ENCODE results near the gene RHNO1. TPM values are rescaled to one million over a fixed set of nuclear protein-coding genes. Genes with fewer than 3 reads are reported as not detected.

The RHNO1 gene
- total and polyA plus RNA-seq, 7 donors = 6.1 to 21.6 (median 9.6) TPM

- Histone ChIP-seq H3K4me1 (peaks cover 0 to 5% (median 0%) of the 10 kb centered on the region in 4 donors), H3K27ac (no peak overlapping the region), H3K36me3 (no peaks in the 10 kb centered on the region), H3K9me3 (no peaks in the 10 kb centered on the region), H3K4me3 (no peak overlapping the region), H3K27me3 (no peaks in the 10 kb centered on the region)
- WGBS, 2 donors = 89 to 95% methylated on average over 3 of the region's 3 CpGs
- intact Hi-C loops (cut with DNase I) = no loop called here
- TF ChIP-seq CTCF (IDR thresholded peaks at IDR 0.05) (no peak), POLR2AphosphoS5 (IDR thresholded peaks at IDR 0.05) (no peak), EP300 (IDR thresholded peaks at IDR 0.05) (no peak), POLR2A (IDR thresholded peaks at IDR 0.05) (no peak)
- no peak for DNase-seq
Observed at GRCh38 chr12:2856051-2856450, 21.0 kb upstream of the RHNO1 start.

GRCh38 chr12:2857021-2857431, 20.0 kb upstream of the RHNO1 start, which contains the start of gene TEX52:
TEX52 (minus strand) TSS chr12:2857039; CDS start chr12:2857026, 13 bp downstream.
- Histone ChIP-seq H3K4me3 (no peak within 1 kb of the TSS), H3K36me3 (no peaks in the 10 kb centered on the region), H3K4me1 (peaks cover 0 to 5% (median 0%) of the 10 kb centered on the region in 4 donors), H3K27ac (no peak within 1 kb of the TSS), H3K27me3 (no peaks in the 10 kb centered on the region), H3K9me3 (no peaks in the 10 kb centered on the region)
- intact Hi-C loops (cut with DNase I) = no loop called here
- DNase-seq = no peak
- WGBS, 2 donors = 84 to 90% methylated on average over 3 of the region's 3 CpGs
- TF ChIP-seq POLR2AphosphoS5 (IDR thresholded peaks at IDR 0.05) = no peak
- no peak for TF ChIP-seq EP300 (IDR thresholded peaks at IDR 0.05)
- TF ChIP-seq CTCF (IDR thresholded peaks at IDR 0.05) = no peak
- TF ChIP-seq POLR2A (IDR thresholded peaks at IDR 0.05) = no peak

- H3K27ac ChIP-seq = no peak overlapping the region
- H3K27me3 ChIP-seq = no peaks in the 10 kb centered on the region
- TF ChIP-seq EP300 (IDR thresholded peaks at IDR 0.05) = no peak
- TF ChIP-seq CTCF (IDR thresholded peaks at IDR 0.05) = no peak
- TF ChIP-seq POLR2A (IDR thresholded peaks at IDR 0.05) = no peak
- no peaks in the 10 kb centered on the region for H3K9me3 ChIP-seq
- no peaks in the 10 kb centered on the region for H3K36me3 ChIP-seq
- H3K4me3 ChIP-seq = no peak overlapping the region
- no peak for DNase-seq
- WGBS, 2 donors = 95% methylated on average over 7 of the region's 7 CpGs
- H3K4me1 ChIP-seq = peaks cover 0 to 5% (median 0%) of the 10 kb centered on the region in 4 donors
- intact Hi-C loops (cut with DNase I) = no loop called here
Observed at GRCh38 chr12:2857576-2857975, 19.4 kb upstream of the RHNO1 start.

- Histone ChIP-seq H3K4me1 (peaks cover 0 to 5% (median 0%) of the 10 kb centered on the region in 4 donors), H3K4me3 (no peak overlapping the region), H3K27me3 (no peaks in the 10 kb centered on the region), H3K27ac (no peak overlapping the region), H3K36me3 (no peaks in the 10 kb centered on the region), H3K9me3 (no peaks in the 10 kb centered on the region)
- TF ChIP-seq EP300 (IDR thresholded peaks at IDR 0.05) (no peak), POLR2AphosphoS5 (IDR thresholded peaks at IDR 0.05) (no peak), POLR2A (IDR thresholded peaks at IDR 0.05) (no peak), CTCF (IDR thresholded peaks at IDR 0.05) (no peak)
- DNase-seq = no peak
- 88 to 92% methylated on average over 2 of the region's 2 CpGs for WGBS, 2 donors
- intact Hi-C loops (cut with DNase I) = no loop called here
Observed at GRCh38 chr12:2858334-2858733, 18.7 kb upstream of the RHNO1 start.

- no peaks in the 10 kb centered on the region for H3K36me3 ChIP-seq
- WGBS, 2 donors = 91 to 94% methylated on average over 12 of the region's 12 CpGs
Observed at GRCh38 chr12:2858944-2859421, 18.0 kb upstream of the RHNO1 start.

More at GRCh38 chr12:2858944-2859421, 18.0 kb upstream of the RHNO1 start:
- intact Hi-C loops (cut with DNase I) = no loop called here
- Histone ChIP-seq H3K4me3 (no peak overlapping the region), H3K4me1 (no peaks in the 10 kb centered on the region), H3K9me3 (no peaks in the 10 kb centered on the region), H3K27ac (no peak overlapping the region), H3K27me3 (no peaks in the 10 kb centered on the region)
- no peak for DNase-seq
- TF ChIP-seq POLR2A (IDR thresholded peaks at IDR 0.05) (no peak), CTCF (IDR thresholded peaks at IDR 0.05) (no peak), EP300 (IDR thresholded peaks at IDR 0.05) (no peak), POLR2AphosphoS5 (IDR thresholded peaks at IDR 0.05) (no peak)
